ENCODE measurements around the gene SRD5A3. TPM values are rescaled to one million over a fixed set of nuclear protein-coding genes. Genes with fewer than 3 reads are reported as not detected.
A peak's percentile ranks its signal among the peaks of the same experiment; 100 is the strongest.

SRD5A3 gene
- total RNA-seq, 1 experiment from 2014 or later, result 24.0 TPM

DNA sequence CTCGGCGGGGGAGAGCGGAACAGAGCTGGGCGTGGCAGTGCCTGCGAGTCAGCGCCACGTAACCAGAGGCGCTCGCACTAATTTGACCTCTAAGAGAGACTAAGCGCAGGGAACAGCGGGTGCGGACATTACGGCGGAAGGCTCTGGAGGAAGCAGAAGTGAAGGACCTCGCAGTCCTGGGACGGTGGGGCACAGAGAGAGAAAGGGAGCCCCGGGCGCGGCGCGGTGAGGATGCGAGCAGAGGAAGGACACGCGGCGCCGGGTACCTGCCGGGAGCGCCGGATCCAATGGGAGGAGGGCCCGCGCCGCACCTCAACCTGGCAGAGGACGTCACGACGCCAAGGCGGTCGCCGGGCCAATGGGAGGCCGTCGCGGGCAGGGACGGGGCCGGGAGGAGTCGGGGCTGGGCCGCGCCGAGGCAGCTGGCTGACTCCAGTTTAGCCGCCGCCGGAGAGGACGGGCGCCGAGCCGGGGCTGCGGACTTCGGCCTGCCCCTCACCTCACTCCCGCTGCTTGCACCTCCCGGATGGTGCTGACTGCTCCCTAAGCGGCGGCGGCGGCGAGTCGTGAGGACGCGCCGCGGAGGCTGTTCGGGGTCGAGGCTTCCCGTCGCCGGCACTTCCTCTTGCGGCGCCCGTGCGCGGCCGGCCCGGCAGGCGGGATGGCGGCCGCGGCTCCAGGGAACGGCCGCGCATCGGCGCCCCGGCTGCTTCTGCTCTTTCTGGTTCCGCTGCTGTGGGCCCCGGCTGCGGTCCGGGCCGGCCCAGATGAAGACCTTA lies 49.7 kb downstream of the SRD5A3 start, which contains the start of gene TMEM165 (continued):
- TF ChIP-seq, protein P1, sequence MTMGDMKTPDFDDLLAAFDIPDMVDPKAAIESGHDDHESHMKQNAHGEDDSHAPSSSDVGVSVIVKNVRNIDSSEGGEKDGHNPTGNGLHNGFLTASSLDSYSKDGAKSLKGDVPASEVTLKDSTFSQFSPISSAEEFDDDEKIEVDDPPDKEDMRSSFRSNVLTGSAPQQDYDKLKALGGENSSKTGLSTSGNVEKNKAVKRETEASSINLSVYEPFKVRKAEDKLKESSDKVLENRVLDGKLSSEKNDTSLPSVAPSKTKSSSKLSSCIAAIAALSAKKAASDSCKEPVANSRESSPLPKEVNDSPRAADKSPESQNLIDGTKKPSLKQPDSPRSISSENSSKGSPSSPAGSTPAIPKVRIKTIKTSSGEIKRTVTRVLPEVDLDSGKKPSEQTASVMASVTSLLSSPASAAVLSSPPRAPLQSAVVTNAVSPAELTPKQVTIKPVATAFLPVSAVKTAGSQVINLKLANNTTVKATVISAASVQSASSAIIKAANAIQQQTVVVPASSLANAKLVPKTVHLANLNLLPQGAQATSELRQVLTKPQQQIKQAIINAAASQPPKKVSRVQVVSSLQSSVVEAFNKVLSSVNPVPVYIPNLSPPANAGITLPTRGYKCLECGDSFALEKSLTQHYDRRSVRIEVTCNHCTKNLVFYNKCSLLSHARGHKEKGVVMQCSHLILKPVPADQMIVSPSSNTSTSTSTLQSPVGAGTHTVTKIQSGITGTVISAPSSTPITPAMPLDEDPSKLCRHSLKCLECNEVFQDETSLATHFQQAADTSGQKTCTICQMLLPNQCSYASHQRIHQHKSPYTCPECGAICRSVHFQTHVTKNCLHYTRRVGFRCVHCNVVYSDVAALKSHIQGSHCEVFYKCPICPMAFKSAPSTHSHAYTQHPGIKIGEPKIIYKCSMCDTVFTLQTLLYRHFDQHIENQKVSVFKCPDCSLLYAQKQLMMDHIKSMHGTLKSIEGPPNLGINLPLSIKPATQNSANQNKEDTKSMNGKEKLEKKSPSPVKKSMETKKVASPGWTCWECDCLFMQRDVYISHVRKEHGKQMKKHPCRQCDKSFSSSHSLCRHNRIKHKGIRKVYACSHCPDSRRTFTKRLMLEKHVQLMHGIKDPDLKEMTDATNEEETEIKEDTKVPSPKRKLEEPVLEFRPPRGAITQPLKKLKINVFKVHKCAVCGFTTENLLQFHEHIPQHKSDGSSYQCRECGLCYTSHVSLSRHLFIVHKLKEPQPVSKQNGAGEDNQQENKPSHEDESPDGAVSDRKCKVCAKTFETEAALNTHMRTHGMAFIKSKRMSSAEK (CRISPR knock-in tag; IDR thresholded peaks at IDR 0.05; ENCODE audit: borderline replicate concordance), result no peak
- TF ChIP-seq, protein P2, sequence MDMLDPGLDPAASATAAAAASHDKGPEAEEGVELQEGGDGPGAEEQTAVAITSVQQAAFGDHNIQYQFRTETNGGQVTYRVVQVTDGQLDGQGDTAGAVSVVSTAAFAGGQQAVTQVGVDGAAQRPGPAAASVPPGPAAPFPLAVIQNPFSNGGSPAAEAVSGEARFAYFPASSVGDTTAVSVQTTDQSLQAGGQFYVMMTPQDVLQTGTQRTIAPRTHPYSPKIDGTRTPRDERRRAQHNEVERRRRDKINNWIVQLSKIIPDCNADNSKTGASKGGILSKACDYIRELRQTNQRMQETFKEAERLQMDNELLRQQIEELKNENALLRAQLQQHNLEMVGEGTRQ (CRISPR knock-in tag; IDR thresholded peaks at IDR 0.05), result no peak
- TF ChIP-seq JUN (CRISPR knock-in tag; IDR thresholded peaks at IDR 0.05) (0 out of 2 replicates have a peak, but pooled peaks have one; percentile 46), NFYB (CRISPR knock-in tag; conservative IDR thresholded peaks at IDR 0.05; ENCODE audit: low read depth) (peak; percentile 86), IRF2 (CRISPR knock-in tag; IDR thresholded peaks at IDR 0.05; ENCODE audit: borderline replicate concordance, low read depth) (no peak), ESRRA (CRISPR knock-in tag; IDR thresholded peaks at IDR 0.05; ENCODE audit: borderline replicate concordance) (0 out of 2 replicates have a peak, but pooled peaks have one; percentile 25), TEAD1 (CRISPR knock-in tag; IDR thresholded peaks at IDR 0.05) (peak; percentile 55; the same call in 1 of the 2 replicates), CREM (CRISPR knock-in tag; IDR thresholded peaks at IDR 0.05) (peak; percentile 64; the same call in 1 of the 2 replicates), ZNF232 (CRISPR knock-in tag; IDR thresholded peaks at IDR 0.05) (peak; percentile 69; the same call in 1 of the 2 replicates), ZNF121 (CRISPR knock-in tag; IDR thresholded peaks at IDR 0.05) (no peak), FOXP1 (CRISPR knock-in tag; IDR thresholded peaks at IDR 0.05; ENCODE audit: borderline replicate concordance) (no peak; the same call in 1 of the 2 replicates), ZNF317 (CRISPR knock-in tag; IDR thresholded peaks at IDR 0.05; ENCODE audit: borderline replicate concordance, low read depth) (no peak; the same call in 1 of the 2 replicates)
- TF ChIP-seq, protein P3, sequence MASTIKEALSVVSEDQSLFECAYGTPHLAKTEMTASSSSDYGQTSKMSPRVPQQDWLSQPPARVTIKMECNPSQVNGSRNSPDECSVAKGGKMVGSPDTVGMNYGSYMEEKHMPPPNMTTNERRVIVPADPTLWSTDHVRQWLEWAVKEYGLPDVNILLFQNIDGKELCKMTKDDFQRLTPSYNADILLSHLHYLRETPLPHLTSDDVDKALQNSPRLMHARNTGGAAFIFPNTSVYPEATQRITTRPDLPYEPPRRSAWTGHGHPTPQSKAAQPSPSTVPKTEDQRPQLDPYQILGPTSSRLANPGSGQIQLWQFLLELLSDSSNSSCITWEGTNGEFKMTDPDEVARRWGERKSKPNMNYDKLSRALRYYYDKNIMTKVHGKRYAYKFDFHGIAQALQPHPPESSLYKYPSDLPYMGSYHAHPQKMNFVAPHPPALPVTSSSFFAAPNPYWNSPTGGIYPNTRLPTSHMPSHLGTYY (CRISPR knock-in tag; IDR thresholded peaks at IDR 0.05), result no peak
- TF ChIP-seq, protein P4, sequence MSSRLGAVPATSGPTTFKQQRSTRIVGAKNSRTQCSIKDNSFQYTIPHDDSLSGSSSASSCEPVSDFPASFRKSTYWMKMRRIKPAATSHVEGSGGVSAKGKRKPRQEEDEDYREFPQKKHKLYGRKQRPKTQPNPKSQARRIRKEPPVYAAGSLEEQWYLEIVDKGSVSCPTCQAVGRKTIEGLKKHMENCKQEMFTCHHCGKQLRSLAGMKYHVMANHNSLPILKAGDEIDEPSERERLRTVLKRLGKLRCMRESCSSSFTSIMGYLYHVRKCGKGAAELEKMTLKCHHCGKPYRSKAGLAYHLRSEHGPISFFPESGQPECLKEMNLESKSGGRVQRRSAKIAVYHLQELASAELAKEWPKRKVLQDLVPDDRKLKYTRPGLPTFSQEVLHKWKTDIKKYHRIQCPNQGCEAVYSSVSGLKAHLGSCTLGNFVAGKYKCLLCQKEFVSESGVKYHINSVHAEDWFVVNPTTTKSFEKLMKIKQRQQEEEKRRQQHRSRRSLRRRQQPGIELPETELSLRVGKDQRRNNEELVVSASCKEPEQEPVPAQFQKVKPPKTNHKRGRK (CRISPR knock-in tag; IDR thresholded peaks at IDR 0.05; ENCODE audit: borderline replicate concordance), result 0 out of 2 replicates have a peak, but pooled peaks have one; percentile 10
- TF ChIP-seq, protein P5, sequence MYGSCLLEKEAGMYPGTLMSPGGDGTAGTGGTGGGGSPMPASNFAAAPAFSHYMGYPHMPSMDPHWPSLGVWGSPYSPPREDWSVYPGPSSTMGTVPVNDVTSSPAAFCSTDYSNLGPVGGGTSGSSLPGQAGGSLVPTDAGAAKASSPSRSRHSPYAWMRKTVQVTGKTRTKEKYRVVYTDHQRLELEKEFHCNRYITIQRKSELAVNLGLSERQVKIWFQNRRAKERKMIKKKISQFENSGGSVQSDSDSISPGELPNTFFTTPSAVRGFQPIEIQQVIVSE (CRISPR knock-in tag; IDR thresholded peaks at IDR 0.05; ENCODE audit: borderline replicate concordance), result no peak
- TF ChIP-seq, protein P6, sequence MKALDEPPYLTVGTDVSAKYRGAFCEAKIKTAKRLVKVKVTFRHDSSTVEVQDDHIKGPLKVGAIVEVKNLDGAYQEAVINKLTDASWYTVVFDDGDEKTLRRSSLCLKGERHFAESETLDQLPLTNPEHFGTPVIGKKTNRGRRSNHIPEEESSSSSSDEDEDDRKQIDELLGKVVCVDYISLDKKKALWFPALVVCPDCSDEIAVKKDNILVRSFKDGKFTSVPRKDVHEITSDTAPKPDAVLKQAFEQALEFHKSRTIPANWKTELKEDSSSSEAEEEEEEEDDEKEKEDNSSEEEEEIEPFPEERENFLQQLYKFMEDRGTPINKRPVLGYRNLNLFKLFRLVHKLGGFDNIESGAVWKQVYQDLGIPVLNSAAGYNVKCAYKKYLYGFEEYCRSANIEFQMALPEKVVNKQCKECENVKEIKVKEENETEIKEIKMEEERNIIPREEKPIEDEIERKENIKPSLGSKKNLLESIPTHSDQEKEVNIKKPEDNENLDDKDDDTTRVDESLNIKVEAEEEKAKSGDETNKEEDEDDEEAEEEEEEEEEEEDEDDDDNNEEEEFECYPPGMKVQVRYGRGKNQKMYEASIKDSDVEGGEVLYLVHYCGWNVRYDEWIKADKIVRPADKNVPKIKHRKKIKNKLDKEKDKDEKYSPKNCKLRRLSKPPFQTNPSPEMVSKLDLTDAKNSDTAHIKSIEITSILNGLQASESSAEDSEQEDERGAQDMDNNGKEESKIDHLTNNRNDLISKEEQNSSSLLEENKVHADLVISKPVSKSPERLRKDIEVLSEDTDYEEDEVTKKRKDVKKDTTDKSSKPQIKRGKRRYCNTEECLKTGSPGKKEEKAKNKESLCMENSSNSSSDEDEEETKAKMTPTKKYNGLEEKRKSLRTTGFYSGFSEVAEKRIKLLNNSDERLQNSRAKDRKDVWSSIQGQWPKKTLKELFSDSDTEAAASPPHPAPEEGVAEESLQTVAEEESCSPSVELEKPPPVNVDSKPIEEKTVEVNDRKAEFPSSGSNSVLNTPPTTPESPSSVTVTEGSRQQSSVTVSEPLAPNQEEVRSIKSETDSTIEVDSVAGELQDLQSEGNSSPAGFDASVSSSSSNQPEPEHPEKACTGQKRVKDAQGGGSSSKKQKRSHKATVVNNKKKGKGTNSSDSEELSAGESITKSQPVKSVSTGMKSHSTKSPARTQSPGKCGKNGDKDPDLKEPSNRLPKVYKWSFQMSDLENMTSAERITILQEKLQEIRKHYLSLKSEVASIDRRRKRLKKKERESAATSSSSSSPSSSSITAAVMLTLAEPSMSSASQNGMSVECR (CRISPR knock-in tag; IDR thresholded peaks at IDR 0.05; ENCODE audit: borderline replicate concordance), result peak; percentile 83; the same call in 1 of the 2 replicates
- TF ChIP-seq, protein P7, sequence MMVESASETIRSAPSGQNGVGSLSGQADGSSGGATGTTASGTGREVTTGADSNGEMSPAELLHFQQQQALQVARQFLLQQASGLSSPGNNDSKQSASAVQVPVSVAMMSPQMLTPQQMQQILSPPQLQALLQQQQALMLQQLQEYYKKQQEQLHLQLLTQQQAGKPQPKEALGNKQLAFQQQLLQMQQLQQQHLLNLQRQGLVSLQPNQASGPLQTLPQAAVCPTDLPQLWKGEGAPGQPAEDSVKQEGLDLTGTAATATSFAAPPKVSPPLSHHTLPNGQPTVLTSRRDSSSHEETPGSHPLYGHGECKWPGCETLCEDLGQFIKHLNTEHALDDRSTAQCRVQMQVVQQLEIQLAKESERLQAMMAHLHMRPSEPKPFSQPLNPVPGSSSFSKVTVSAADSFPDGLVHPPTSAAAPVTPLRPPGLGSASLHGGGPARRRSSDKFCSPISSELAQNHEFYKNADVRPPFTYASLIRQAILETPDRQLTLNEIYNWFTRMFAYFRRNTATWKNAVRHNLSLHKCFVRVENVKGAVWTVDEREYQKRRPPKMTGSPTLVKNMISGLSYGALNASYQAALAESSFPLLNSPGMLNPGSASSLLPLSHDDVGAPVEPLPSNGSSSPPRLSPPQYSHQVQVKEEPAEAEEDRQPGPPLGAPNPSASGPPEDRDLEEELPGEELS (CRISPR knock-in tag; IDR thresholded peaks at IDR 0.05), result peak; percentile 54; the same call in 1 of the 2 replicates
- TF ChIP-seq, protein P8, sequence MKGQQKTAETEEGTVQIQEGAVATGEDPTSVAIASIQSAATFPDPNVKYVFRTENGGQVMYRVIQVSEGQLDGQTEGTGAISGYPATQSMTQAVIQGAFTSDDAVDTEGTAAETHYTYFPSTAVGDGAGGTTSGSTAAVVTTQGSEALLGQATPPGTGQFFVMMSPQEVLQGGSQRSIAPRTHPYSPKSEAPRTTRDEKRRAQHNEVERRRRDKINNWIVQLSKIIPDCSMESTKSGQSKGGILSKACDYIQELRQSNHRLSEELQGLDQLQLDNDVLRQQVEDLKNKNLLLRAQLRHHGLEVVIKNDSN (CRISPR knock-in tag; IDR thresholded peaks at IDR 0.05), result peak; percentile 46
- TF ChIP-seq, protein P9, sequence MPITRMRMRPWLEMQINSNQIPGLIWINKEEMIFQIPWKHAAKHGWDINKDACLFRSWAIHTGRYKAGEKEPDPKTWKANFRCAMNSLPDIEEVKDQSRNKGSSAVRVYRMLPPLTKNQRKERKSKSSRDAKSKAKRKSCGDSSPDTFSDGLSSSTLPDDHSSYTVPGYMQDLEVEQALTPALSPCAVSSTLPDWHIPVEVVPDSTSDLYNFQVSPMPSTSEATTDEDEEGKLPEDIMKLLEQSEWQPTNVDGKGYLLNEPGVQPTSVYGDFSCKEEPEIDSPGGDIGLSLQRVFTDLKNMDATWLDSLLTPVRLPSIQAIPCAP (CRISPR knock-in tag; IDR thresholded peaks at IDR 0.05), result 0 out of 2 replicates have a peak, but pooled peaks have one; percentile 24

Measured in WTC11 (cell line).